ENCODE data around the gene KLHL7.
A peak's percentile ranks its signal among the peaks of the same experiment; 100 is the strongest.

Gene KLHL7

GRCh38 chr7:23105644-23106056 lies at the start of gene KLHL7:
Gene KLHL7, plus strand, starts transcription at chr7:23105785. Its CDS starts 242 bp downstream, at chr7:23106027.
- Mint-ChIP-seq H3K27me3 (no peaks in the 10 kb centered on the region), H3K27ac (peak within 1 kb of the TSS; percentile 98 to 99), H3K9me3 (no peaks in the 10 kb centered on the region), H3K4me1 (peaks cover 36% of the 10 kb centered on the region), H3K4me3 (peak within 1 kb of the TSS; percentile 98 to 99)
- peak; percentile 93 to 95 for DNase-seq
- peak; percentile 98 for ATAC-seq

- Mint-ChIP-seq H3K27ac (peak overlapping the region in 1 of 2 donors; percentile 83), H3K4me1 (no peaks in the 10 kb centered on the region), H3K27me3 (no peaks in the 10 kb centered on the region), H3K9me3 (no peaks in the 10 kb centered on the region), H3K4me3 (no peak overlapping the region)
- ATAC-seq: no peak
- no peak for DNase-seq
Measured at GRCh38 chr7:23058408-23059096, 47.0 kb upstream of the KLHL7 start.

- H3K9me3 Mint-ChIP-seq: no peaks in the 10 kb centered on the region
- no peak for DNase-seq
- no peaks in the 10 kb centered on the region for H3K4me1 Mint-ChIP-seq
- no peak overlapping the region for H3K27ac Mint-ChIP-seq
- ATAC-seq: no peak
- no peak overlapping the region for H3K4me3 Mint-ChIP-seq
- H3K27me3 Mint-ChIP-seq: no peaks in the 10 kb centered on the region
Measured at GRCh38 chr7:23061327-23061726, 44.3 kb upstream of the KLHL7 start.

GRCh38 chr7:23062452-23062851 lies 43.1 kb upstream of the KLHL7 start:
- Mint-ChIP-seq H3K27ac (no peak overlapping the region), H3K4me3 (no peak overlapping the region), H3K27me3 (no peaks in the 10 kb centered on the region), H3K4me1 (no peaks in the 10 kb centered on the region), H3K9me3 (no peaks in the 10 kb centered on the region)
- no peak for ATAC-seq
- DNase-seq: no peak

GRCh38 chr7:23065974-23066373 lies 39.6 kb upstream of the KLHL7 start:
- no peak overlapping the region for H3K4me3 Mint-ChIP-seq
- H3K4me1 Mint-ChIP-seq: no peaks in the 10 kb centered on the region
- no peak overlapping the region for H3K27ac Mint-ChIP-seq
- DNase-seq (no peak), ATAC-seq (peak; percentile 39)
- H3K27me3 Mint-ChIP-seq: no peaks in the 10 kb centered on the region
- H3K9me3 Mint-ChIP-seq: no peaks in the 10 kb centered on the region

- no peak for ATAC-seq
- H3K27ac Mint-ChIP-seq: no peak overlapping the region
- H3K4me1 Mint-ChIP-seq: no peaks in the 10 kb centered on the region
- no peaks in the 10 kb centered on the region for H3K27me3 Mint-ChIP-seq
- DNase-seq: no peak
- no peaks in the 10 kb centered on the region for H3K9me3 Mint-ChIP-seq
- no peak overlapping the region for H3K4me3 Mint-ChIP-seq
Measured at GRCh38 chr7:23067271-23067670, 38.3 kb upstream of the KLHL7 start.

- Mint-ChIP-seq H3K4me1 (no peaks in the 10 kb centered on the region), H3K27ac (no peak overlapping the region), H3K9me3 (no peaks in the 10 kb centered on the region), H3K27me3 (peaks cover 17% of the 10 kb centered on the region), H3K4me3 (no peak overlapping the region)
- no peak for DNase-seq
- no peak for ATAC-seq
Measured at GRCh38 chr7:23072048-23072447, 33.5 kb upstream of the KLHL7 start.

GRCh38 chr7:23072922-23073321 lies 32.7 kb upstream of the KLHL7 start:
- no peak overlapping the region for H3K27ac Mint-ChIP-seq
- DNase-seq: no peak
- peaks cover 25% of the 10 kb centered on the region for H3K27me3 Mint-ChIP-seq
- H3K9me3 Mint-ChIP-seq: no peaks in the 10 kb centered on the region
- H3K4me1 Mint-ChIP-seq: no peaks in the 10 kb centered on the region
- H3K4me3 Mint-ChIP-seq: no peak overlapping the region
- no peak for ATAC-seq

- no peak overlapping the region for H3K27ac Mint-ChIP-seq
- peaks cover 25% of the 10 kb centered on the region for H3K27me3 Mint-ChIP-seq
- ATAC-seq (no peak), DNase-seq (no peak)
- H3K4me3 Mint-ChIP-seq: no peak overlapping the region
- H3K9me3 Mint-ChIP-seq: no peaks in the 10 kb centered on the region
- no peaks in the 10 kb centered on the region for H3K4me1 Mint-ChIP-seq
Measured at GRCh38 chr7:23074443-23075261, 30.9 kb upstream of the KLHL7 start.

- DNase-seq: no peak
- H3K27ac Mint-ChIP-seq: no peak overlapping the region
- H3K4me1 Mint-ChIP-seq: no peaks in the 10 kb centered on the region
- no peak for ATAC-seq
- H3K27me3 Mint-ChIP-seq: peaks cover 28% of the 10 kb centered on the region
- H3K9me3 Mint-ChIP-seq: no peaks in the 10 kb centered on the region
- no peak overlapping the region for H3K4me3 Mint-ChIP-seq
Measured at GRCh38 chr7:23075571-23075970, 30.0 kb upstream of the KLHL7 start.

GRCh38 chr7:23076772-23077171 lies 28.8 kb upstream of the KLHL7 start:
- DNase-seq (no peak), ATAC-seq (no peak)
- H3K4me3 Mint-ChIP-seq: no peak overlapping the region
- H3K27ac Mint-ChIP-seq: no peak overlapping the region
- no peaks in the 10 kb centered on the region for H3K9me3 Mint-ChIP-seq
- H3K27me3 Mint-ChIP-seq: peaks cover 34% of the 10 kb centered on the region
- no peaks in the 10 kb centered on the region for H3K4me1 Mint-ChIP-seq

GRCh38 chr7:23093111-23093510 lies 12.5 kb upstream of the KLHL7 start:
- no peak overlapping the region for H3K4me3 Mint-ChIP-seq
- no peak overlapping the region for H3K27ac Mint-ChIP-seq
- no peaks in the 10 kb centered on the region for H3K9me3 Mint-ChIP-seq
- no peak for DNase-seq
- ATAC-seq: no peak
- peaks cover 15% of the 10 kb centered on the region for H3K27me3 Mint-ChIP-seq
- no peaks in the 10 kb centered on the region for H3K4me1 Mint-ChIP-seq

GRCh38 chr7:23093546-23093945 lies 12.0 kb upstream of the KLHL7 start:
- H3K4me3 Mint-ChIP-seq: no peak overlapping the region
- DNase-seq: no peak
- no peak for ATAC-seq
- H3K9me3 Mint-ChIP-seq: no peaks in the 10 kb centered on the region
- H3K27me3 Mint-ChIP-seq: peaks cover 15% of the 10 kb centered on the region
- H3K27ac Mint-ChIP-seq: no peak overlapping the region
- no peaks in the 10 kb centered on the region for H3K4me1 Mint-ChIP-seq

GRCh38 chr7:23096518-23097290 lies 8.9 kb upstream of the KLHL7 start:
- ATAC-seq (no peak), DNase-seq (no peak)
- Mint-ChIP-seq H3K4me1 (no peaks in the 10 kb centered on the region), H3K9me3 (no peaks in the 10 kb centered on the region), H3K4me3 (no peak overlapping the region), H3K27me3 (no peaks in the 10 kb centered on the region), H3K27ac (no peak overlapping the region)

GRCh38 chr7:23098029-23098428 lies 7.6 kb upstream of the KLHL7 start:
- H3K27ac Mint-ChIP-seq: no peak overlapping the region
- no peaks in the 10 kb centered on the region for H3K4me1 Mint-ChIP-seq
- DNase-seq (no peak), ATAC-seq (no peak)
- no peaks in the 10 kb centered on the region for H3K27me3 Mint-ChIP-seq
- H3K9me3 Mint-ChIP-seq: no peaks in the 10 kb centered on the region
- no peak overlapping the region for H3K4me3 Mint-ChIP-seq

- no peak for ATAC-seq
- H3K4me1 Mint-ChIP-seq: no peaks in the 10 kb centered on the region
- DNase-seq: no peak
- no peak overlapping the region for H3K4me3 Mint-ChIP-seq
- no peak overlapping the region for H3K27ac Mint-ChIP-seq
- H3K9me3 Mint-ChIP-seq: no peaks in the 10 kb centered on the region
- H3K27me3 Mint-ChIP-seq: no peaks in the 10 kb centered on the region
Measured at GRCh38 chr7:23098460-23098859, 7.1 kb upstream of the KLHL7 start.

Measured in stimulated activated naive CD8-positive, alpha-beta T cell treated with anti-CD3 and anti-CD28 coated beads, Interleukin-15, amount 100 ng/mL, for 72 hours (primary cell).